WTC11 (cell line): ENCODE measurements around the gene PCDH9. TPM values are rescaled to one million over a fixed set of nuclear protein-coding genes. Genes with fewer than 3 reads are reported as not detected.

ENCODE experiments used
- ATAC-seq: fragments of 200-7000 bp; cut with Tn5 transposase; 2 replicates; pipeline ENCODE4 v1.10.0; 2021; ENCODE audit warnings: mild to moderate bottlenecking, moderate library complexity
- CTCF ChIA-PET: fragments of 300-600 bp; sonication (Branson Sonifier 250); formaldehyde crosslinking; loops from one replicate; lab custom pipeline; 2021; ENCODE audit warnings: antibody characterized with exemption; lab: Charles Lee
- POLR2A ChIA-PET: fragments of 350-600 bp; sonication (Branson Sonifier 250); formaldehyde crosslinking; loops from one replicate; lab custom pipeline; 2021; ENCODE audit warnings: antibody characterized with exemption; lab: Charles Lee
- DNase-seq: peaks from one replicate; pipeline ENCODE4 v3.0.0; 2021; ENCODE audit warnings: low spot score
- H3K27ac Mint-ChIP-seq: 2 replicates; pipeline ENCODE4 v1.8.0; 2021; ENCODE audit warnings: mixed read lengths
- H3K27me3 Mint-ChIP-seq: 2 replicates; pipeline ENCODE4 v1.8.0; 2021; ENCODE audit warnings: low read depth, mild to moderate bottlenecking, moderate library complexity, mixed read lengths
- H3K36me3 Mint-ChIP-seq: 2 replicates; pipeline ENCODE4 v1.8.0; 2021; ENCODE audit warnings: mixed read lengths
- H3K4me1 Mint-ChIP-seq: 2 replicates; pipeline ENCODE4 v1.8.0; 2022; ENCODE audit warnings: mixed read lengths
- H3K4me3 Mint-ChIP-seq: 2 replicates; pipeline ENCODE4 v1.8.0; 2021; ENCODE audit warnings: mild to moderate bottlenecking, moderate library complexity, mixed read lengths
- H3K9me3 Mint-ChIP-seq: 2 replicates; pipeline ENCODE4 v1.8.0; 2021; ENCODE audit warnings: mixed read lengths
- HMGXB4 ChIP-seq: sonication (generic); formaldehyde crosslinking; IDR thresholded peaks from 2 replicates; pipeline ENCODE4 v1.8.1; 2023; ENCODE audit warnings: mild to moderate bottlenecking, moderate library complexity, missing genetic modification reagents
- IRF1 ChIP-seq: sonication (generic); formaldehyde crosslinking; IDR thresholded peaks from 2 replicates; pipeline ENCODE4 v1.8.0; 2023; ENCODE audit warnings: missing genetic modification reagents
- IRF2 ChIP-seq: sonication (generic); formaldehyde crosslinking; IDR thresholded peaks from 2 replicates; pipeline ENCODE4 v1.8.0; 2022; ENCODE audit warnings: low read depth, missing genetic modification reagents, borderline replicate concordance
- PRDM15 ChIP-seq: sonication (generic); formaldehyde crosslinking; IDR thresholded peaks from 2 replicates; pipeline ENCODE4 v1.8.0; 2022; ENCODE audit warnings: missing genetic modification reagents
- PREB ChIP-seq: sonication (generic); formaldehyde crosslinking; IDR thresholded peaks from 2 replicates; pipeline ENCODE4 v1.8.1; 2022; ENCODE audit warnings: mild to moderate bottlenecking, missing genetic modification reagents, moderate library complexity, borderline replicate concordance
- SMAD3 ChIP-seq: sonication (generic); formaldehyde crosslinking; IDR thresholded peaks from 2 replicates; pipeline ENCODE4 v1.8.0; 2022; ENCODE audit warnings: missing genetic modification reagents, mild to moderate bottlenecking, borderline replicate concordance
- SMAD4 ChIP-seq: sonication (generic); formaldehyde crosslinking; IDR thresholded peaks from 2 replicates; pipeline ENCODE4 v1.8.0; 2022; ENCODE audit warnings: mild to moderate bottlenecking, missing genetic modification reagents
- TEAD1 ChIP-seq: sonication (generic); formaldehyde crosslinking; IDR thresholded peaks from 2 replicates; pipeline ENCODE4 v1.8.0; 2022; ENCODE audit warnings: mild to moderate bottlenecking, missing genetic modification reagents
- TEAD4 ChIP-seq: sonication (generic); formaldehyde crosslinking; IDR thresholded peaks from 2 replicates; pipeline ENCODE4 v1.8.0; 2022; ENCODE audit warnings: mild to moderate bottlenecking, missing genetic modification reagents
- USF2 ChIP-seq: sonication (generic); formaldehyde crosslinking; IDR thresholded peaks from 2 replicates; pipeline ENCODE4 v1.8.1; 2023; ENCODE audit warnings: mild to moderate bottlenecking, missing genetic modification reagents, moderate library complexity
- ZMAT4 ChIP-seq: fragments of 250-450 bp; sonication (Bioruptor Pico); IDR thresholded peaks from 2 replicates; pipeline ENCODE4 v1.9.0; 2021; ENCODE audit warnings: mild to moderate bottlenecking
- ZNF232 ChIP-seq: sonication (generic); formaldehyde crosslinking; IDR thresholded peaks from 2 replicates; pipeline ENCODE4 v1.8.0; 2022; ENCODE audit warnings: mild to moderate bottlenecking, missing genetic modification reagents
- ZNF263 ChIP-seq: sonication (generic); formaldehyde crosslinking; IDR thresholded peaks from 2 replicates; pipeline ENCODE4 v1.8.1; 2022; ENCODE audit warnings: low read depth, mild to moderate bottlenecking, moderate library complexity, missing genetic modification reagents
- ZNF416 ChIP-seq: fragments of 250-450 bp; sonication (Bioruptor Pico); IDR thresholded peaks from 2 replicates; pipeline ENCODE4 v1.9.0; 2021; ENCODE audit warnings: mild to moderate bottlenecking, inconsistent platforms
- ZNF423 ChIP-seq: fragments of 250-450 bp; sonication (Bioruptor Pico); IDR thresholded peaks from 2 replicates; pipeline ENCODE4 v2.1.2; 2022; ENCODE audit warnings: mild to moderate bottlenecking, moderate library complexity
- ZNF671 ChIP-seq: fragments of 250-450 bp; sonication (Bioruptor Pico); IDR thresholded peaks from 2 replicates; pipeline ENCODE4 v1.8.0; 2021; ENCODE audit warnings: mild to moderate bottlenecking
- total RNA-seq: library from RNA; stranded (reverse); gene quantifications from 3 replicates; pipeline ENCODE4 v1.2.3, GENCODE V29; 2021

The PCDH9 gene
- total RNA-seq, 1 experiment from 2014 or later = 0.48 TPM

GRCh38 chr13:67107979-67108378 is 122.2 kb downstream of the PCDH9 start (continued):
- no peak for TF ChIP-seq PRDM15 (CRISPR knock-in tag)
- no peak for TF ChIP-seq TEAD4
- no peak for TF ChIP-seq IRF2 (CRISPR knock-in tag)
- no peak for TF ChIP-seq ZNF232 (CRISPR knock-in tag)
- TF ChIP-seq HMGXB4 (CRISPR knock-in tag) = no peak
- TF ChIP-seq, all 79 proteins: peak for 0

- Mint-ChIP-seq H3K27me3 (no peaks in the 10 kb centered on the region), H3K27ac (no peak overlapping the region), H3K36me3 (peaks cover 4% of the 10 kb centered on the region; the same call in 1 of the 2 replicates), H3K4me1 (no peaks in the 10 kb centered on the region), H3K9me3 (peaks cover 6% of the 10 kb centered on the region), H3K4me3 (no peak overlapping the region)
- ATAC-seq = no peak
- no peak for DNase-seq
- ChIA-PET POLR2A (no interaction called here), CTCF (no interaction called here)
- TF ChIP-seq ZNF423 (CRISPR knock-in tag) = no peak
- no peak for TF ChIP-seq ZNF671 (CRISPR knock-in tag)
- no peak for TF ChIP-seq ZNF263 (CRISPR knock-in tag)
- TF ChIP-seq SMAD3 (CRISPR knock-in tag) = no peak
- TF ChIP-seq PREB (CRISPR knock-in tag) = no peak
- TF ChIP-seq ZNF416 = no peak
- no peak for TF ChIP-seq SMAD4 (CRISPR knock-in tag)
- TF ChIP-seq TEAD1 (CRISPR knock-in tag) = no peak
- no peak for TF ChIP-seq ZMAT4 (CRISPR knock-in tag)
- TF ChIP-seq IRF1 = no peak
These were observed 123.6 kb downstream of the PCDH9 start for GRCh38 chr13:67106502-67107057.

- Mint-ChIP-seq H3K9me3 (no peaks in the 10 kb centered on the region; the same call in 1 of the 2 replicates), H3K27ac (no peak overlapping the region), H3K4me1 (no peaks in the 10 kb centered on the region), H3K36me3 (no peaks in the 10 kb centered on the region), H3K4me3 (no peak overlapping the region), H3K27me3 (no peaks in the 10 kb centered on the region)
- CTCF ChIA-PET = no interaction called here
- DNase-seq = no peak
- no peak for ATAC-seq
- POLR2A ChIA-PET = no interaction called here
- no peak for TF ChIP-seq USF2
These were observed 128.2 kb downstream of the PCDH9 start for GRCh38 chr13:67101730-67102467.
